GM19238 (cell line): ENCODE results near the gene COL6A2.
"Not testable (repeated sequence)": the region's sequence is repeated elsewhere in the genome, so short reads cannot be mapped to it uniquely, and the experiment has no call there.

ENCODE experiments used
- DNase-seq: peaks from one replicate; pipeline ENCODE4 v3.0.0; 2011; ENCODE audit warnings: low spot score; ENCODE audit not compliant: insufficient read length

COL6A2 gene

DNA sequence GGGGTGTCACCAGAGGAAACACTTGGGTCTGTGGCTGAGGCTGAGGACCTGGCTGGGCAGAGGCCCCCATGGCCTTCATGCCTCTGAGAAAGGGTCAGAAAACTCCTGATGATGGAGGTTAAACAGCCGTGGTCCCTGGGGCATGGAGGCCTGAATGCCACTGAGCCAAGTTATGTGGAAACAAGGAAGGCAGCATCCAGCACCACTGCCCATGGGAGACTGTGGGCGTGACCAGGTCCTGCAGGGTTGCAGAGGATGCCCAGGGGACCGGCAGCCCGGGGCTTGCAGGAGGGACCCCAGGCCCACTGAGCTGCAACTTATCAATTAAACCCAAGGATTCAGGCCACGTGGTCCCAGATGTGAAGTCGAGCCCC is 18.9 kb upstream of the COL6A2 start:
- no peak for DNase-seq

DNA sequence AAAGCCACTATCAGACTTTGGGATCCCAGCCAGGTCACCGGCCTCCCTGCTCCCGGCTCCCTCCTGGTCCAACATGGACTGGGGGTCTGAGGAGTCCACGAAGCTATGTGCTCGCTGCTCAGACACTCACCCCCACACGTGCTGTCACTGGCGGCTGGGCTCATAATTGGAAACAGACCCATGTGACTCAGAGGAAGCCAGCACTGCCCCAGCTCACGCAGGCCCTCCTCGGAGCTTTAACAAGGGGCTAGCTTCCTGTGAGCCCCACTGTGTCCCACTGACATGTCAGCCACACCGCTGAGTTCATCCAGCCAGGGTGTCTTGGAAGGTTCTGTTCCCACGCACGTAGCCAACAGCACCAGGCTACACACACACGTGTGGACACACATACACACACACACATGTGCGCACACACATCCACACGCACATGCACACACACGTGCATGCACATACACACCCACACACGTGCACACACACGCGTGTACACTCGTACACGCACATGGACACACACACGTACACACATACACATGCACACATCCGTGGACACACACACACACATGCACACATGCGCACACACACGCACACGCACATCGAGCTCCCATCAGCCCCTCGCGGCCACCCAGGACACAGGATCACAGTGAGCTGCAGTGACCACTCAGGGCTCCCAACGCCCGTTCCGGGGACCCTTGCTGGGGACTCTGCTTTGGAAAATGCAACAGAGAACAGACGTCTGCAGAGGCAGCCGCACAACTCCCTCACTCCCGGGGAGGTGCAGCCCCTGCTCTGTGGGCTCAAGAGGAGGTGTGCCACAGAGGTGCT is 18.4 kb upstream of the COL6A2 start:
- DNase-seq = no peak

DNA sequence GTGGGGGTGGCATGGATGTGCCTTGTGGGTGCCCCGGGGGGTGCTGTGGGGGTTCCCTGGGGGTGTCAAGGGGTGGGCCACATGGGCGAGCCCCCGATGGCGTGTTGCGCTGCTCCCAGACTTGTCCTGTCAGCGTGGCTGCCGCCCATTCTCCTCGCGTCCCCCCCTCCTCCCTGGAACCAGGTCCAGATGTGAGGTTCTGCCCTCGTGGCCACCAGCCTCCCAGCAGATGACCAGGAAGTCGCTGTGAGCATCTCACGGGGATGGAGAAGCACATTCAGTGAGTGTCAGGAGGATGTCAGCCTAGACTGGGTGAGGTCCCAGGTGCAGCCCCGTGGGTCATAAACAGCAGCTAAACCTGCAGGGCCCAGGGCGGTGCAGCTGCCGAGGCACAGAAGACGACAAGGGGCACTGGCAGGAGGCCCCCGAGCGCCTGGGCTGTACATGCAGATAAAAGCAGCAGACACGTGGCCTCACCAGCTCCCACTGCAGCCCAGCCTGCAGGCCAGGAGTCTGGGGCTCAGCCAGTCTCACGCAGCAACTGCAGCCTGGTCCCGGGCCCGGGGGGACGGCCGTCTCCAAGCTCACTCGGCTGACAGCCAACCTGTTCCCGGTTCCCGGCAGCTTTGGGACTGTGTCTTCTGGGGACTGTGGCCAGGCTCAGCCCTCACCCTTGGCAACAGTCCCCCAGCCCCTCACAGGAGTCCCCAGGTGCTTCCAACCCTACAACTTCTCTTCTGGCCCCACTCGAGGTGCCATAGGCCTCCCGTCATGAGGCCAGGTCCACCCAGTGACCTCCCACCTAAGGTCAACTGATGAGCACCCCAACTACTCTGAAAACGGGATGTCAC is 17.5 kb upstream of the COL6A2 start:
- DNase-seq = no peak

DNA sequence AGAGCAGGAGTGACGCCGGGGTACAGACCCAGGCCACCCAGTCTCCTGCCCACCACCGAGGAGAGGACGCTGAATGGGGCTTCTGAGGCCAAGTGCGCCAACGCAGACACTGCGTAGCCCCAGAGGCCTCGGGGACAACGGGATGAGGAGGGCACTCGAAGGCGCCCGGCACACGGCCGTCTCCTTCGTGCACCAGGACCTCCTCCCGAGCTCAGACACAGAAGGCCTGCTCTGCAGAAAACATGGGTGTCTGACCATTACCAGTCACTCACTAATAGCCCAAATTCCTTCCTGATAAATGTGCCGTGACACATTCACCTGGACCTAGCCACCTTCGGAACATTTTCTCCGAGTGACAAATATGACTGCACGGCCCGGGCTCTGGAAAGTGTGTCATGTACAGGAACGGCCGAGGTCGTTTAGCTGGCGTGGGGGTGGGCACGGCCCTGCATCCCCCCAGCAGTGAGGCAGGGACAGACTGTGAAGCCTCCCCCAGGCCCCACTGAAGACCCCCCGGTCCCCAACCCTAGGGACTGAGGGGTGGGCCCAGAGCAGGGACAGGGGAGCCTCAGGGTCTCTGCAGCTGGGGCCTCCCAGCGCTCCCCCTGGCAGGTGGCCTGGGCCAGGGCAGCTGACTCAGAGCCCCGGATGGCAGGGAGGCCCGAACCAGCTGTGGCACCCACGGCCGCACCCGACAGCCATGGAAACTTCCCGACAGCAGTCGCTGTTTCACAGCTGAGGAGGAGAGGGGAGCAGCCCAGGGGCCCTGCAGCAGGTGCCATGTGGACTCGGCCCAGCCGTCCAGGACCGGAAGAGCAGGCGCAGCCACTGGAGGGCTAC is 16.7 kb upstream of the COL6A2 start:
- no peak for DNase-seq

DNA sequence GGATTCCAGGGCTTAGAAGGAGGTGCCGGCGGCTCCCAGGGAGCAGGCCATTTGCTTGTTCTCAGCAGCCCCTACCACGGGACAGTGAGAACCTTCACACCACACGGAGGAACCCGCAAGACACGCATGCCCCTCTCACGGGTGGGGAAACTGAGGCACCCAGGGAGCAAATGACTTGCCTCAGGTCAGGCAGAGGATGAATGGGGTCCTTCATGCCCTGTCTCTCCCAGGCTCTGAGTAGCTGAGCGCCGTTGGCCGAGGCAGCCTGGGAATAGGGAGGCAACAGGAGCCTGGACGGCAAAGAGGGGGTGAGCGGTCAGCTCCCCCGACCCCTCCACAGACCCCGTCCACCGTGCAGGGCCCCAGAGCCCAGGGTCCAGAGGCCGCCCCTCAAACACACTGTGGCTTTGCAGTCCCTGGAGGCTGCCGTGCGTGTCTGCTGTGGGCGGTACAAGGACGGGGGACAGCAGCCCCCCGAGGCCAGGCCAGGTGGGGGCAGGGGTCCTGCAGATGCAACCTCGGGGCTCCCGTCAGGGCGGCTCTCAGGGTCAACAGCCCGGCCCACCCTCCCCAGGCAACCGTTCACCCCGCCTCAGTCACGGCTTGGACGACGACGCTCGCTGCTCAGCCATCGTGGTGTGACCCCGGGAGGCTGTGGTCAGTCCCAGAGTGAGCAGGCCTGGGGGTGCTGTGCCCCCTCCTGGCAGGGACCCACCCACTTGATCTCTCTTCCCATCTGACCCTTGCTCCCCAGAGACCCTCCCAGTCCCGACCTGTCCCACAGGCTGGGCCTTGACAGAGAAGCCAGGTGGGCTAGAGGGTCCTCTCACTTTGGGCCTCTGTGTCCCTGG is 15.8 kb upstream of the COL6A2 start:
- no peak for DNase-seq

DNA sequence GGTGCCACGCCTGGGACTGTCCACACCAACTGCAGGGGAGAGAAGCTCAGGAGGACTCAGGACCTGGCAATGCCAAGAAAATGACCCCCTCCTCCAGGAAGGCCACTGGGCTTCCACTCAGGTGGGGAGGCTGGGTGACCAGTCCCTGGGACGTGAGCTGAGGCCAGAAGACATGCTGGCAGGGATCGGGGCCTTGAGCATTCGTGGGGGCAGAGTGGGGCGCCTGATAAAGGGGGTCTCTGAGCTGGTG is 15.3 kb upstream of the COL6A2 start:
- no peak for DNase-seq

DNA sequence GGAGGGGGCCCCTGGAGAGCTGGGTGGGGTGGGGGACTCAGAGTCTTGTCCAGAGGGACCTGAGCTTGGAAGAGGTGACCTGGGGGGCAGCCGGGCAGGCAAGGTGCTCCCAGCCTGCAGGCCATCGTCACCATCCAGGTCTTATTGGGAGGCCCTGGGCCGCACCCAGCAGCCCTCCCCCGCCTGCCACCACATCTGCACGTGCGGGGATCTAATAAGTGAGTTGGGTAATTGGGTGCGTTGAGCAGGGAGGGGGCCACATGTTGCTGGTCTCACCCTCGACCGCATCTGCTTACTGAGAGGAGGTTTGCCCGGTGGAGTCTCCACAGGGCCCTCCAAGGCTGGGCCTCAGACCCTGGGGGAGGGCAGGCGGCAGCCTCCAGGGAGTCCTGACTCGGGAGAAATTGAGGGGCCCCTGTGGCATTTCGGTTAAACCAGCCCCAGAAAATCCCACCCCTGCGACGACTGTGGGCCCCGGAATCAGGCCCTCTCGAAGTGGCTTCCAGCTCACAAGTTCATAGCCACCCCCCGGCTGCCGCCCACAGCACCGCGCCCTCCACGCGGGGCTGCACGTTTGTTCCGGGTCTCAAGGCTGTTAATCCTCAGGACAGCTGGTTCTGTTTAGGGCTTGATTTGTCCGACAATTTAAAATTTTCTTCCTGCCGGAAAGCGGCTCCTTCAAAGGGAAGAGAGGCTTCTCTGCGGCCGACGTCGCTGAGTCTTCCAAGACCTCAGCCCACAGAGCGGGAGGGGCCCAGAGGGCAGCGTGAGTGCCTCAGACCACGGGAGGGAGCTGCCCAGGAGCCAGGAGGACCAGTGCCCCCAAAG is 14.7 kb upstream of the COL6A2 start:
- DNase-seq = no peak

DNA sequence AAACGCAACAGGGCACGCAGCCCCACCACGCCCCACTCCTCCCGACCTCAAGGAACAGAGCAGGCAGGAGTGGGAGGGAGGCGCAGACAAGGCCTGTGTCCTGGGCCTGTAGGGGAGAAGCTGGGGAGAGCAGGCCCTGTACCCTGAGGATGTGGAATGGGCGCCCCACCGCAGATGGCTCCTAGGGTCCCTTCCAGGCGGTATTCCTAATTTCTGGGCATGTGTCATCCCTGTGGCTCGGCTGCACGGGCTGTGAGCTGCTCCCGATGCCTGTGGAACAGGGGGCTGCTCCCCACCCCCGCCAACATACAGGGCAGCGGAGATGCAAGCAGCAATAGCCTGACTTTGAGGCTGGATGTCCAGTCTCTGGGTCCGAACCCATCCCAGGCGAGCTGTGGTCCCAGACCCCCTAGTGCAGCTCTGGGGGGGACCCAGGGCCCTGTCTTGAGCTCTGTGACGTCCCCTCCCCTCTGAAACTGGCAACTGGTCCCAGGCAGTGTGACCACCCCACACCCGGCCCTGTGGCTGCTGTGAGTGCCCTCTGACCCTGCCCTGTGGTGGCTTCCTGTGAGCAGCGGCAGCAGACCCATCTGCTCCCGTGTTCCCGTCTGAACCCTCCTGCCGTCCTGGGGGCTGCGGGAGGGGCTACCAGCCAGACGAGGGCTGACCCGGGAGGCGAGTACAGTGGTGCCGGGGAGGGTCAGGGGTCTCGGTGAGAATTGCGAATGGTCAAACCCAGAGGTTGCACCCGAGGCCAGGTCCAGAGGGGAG is 13.9 kb upstream of the COL6A2 start:
- no peak for DNase-seq

DNA sequence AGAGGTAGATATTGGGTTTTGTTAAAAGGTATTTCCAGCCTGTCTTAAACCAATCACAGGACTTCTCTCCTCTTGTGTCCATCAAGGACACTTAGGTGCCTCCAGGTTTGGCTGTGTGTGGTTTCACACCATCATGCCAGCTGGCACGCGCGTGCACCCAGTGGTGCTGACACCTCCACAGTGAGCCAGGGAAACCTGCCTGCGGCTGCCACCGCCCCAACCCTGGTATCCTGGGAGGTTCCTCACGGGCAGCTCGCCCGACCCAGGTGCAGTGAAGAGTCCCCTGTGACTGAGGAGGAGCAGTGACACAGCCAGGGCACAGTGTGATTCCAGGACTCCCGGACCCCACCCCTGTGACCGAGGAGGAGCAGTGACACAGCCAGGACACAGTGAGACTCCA is 13.2 kb upstream of the COL6A2 start:
- DNase-seq = no peak

DNA sequence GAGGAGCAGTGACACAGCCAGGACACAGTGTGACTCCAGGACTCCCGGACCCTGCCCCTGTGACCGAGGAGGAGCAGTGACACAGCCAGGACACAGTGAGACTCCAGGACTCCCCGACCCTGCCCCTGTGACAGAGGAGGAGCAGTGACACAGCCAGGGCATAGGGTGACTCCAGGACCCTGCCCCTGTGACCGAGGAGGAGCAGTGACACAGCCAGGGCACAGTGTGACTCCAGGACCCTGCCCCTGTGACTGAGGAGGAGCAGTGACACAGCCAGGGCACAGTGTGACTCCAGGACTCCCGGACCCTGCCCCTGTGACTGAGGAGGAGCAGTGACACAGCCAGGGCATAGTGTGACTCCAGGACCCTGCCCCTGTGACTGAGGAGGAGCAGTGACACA is 12.7 kb upstream of the COL6A2 start:
- DNase-seq = not testable (repeated sequence)

DNA sequence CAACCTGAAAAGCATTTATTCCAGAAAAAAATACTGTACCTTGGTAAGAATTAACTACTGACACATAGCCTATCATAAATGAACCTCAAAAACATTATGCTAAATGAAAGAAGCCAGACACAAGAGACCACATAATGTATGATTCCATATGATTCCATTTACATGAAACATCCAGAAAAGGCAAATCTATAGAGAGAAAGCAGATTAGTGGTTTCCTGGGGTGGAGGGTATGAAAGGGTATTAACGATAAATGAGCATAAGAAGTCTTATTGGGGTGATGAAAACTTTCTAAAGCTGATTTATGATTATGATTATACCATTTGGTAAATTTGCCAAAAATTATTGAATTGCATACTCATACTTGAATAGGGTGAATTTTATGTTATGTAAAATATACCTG is 10.3 kb upstream of the COL6A2 start:
- DNase-seq = no peak

DNA sequence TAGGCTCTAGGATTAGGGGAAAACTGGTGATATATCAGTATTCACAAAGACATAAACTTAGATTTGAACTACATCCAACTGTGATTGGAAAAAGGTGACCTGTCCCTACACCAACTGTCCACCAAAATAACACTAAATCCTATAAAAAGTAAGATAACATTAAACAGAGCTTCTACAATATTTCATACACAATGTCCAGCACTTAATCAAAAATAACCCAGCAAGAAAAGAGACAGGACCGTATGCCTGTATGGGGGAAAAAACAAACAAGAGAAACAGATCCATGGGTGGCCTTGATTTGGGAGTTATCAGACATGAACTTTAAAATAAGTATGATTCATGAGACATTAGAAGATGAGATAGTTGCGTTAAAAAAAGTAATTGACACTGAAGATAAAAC is 9.7 kb upstream of the COL6A2 start:
- DNase-seq = no peak

DNA sequence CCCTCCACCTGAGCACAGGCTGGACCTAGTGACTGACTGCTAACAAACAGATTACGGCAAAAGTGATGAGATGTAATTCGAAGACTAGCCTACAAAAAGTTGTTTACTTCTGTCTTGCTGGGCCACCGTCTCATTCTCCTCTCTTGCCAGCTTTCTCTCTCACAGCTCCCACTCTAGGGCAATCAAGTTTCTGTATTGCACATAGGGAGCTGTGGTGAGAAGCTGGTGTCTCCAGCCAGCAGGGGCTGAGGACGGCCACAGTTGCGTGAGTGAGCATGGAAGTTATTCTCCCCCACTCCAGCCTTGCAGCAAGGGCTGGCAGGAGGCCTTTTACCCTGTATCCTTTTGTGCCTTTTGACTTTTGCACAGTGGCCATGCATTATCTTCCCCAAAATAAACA is 8.6 kb upstream of the COL6A2 start:
- no peak for DNase-seq

DNA sequence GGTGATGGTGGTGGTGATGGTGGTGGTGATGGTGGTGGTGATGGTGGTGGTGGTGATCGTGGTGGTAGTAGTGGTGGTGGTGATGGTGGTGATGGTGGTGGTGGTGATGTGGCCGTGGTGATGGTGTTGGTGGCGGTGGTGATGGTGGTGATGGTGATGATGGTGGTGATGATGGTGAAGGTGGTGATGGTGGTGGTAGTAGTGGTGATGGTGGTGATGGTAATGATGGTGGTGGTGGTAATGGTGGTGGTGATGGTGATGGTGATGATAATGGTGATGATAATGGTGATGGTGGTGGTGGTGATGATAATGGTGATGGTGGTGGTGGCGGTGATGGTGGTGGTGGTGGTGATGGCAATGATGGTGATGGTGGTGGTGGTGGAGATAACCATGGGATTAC is 6.8 kb upstream of the COL6A2 start:
- no peak for DNase-seq

DNA sequence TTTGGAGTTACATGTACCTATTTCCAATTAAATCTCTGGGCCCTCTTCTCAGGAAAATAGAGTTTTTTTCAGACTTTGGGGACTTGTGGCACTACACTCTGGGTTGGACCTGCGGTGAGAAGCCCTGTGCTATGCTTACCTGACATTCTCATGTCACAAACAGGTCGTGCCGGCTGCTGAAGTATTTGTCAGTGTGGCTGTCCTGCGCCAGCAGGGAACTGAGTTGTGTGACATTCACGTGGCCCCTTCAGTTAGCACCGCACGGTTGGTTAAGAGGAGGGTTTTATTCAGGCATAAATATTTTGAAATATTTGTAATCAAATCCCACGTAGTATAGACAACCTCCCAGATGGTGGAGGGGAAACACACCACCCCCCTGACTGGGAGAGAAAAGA is 6.3 kb upstream of the COL6A2 start:
- no peak for DNase-seq

DNA sequence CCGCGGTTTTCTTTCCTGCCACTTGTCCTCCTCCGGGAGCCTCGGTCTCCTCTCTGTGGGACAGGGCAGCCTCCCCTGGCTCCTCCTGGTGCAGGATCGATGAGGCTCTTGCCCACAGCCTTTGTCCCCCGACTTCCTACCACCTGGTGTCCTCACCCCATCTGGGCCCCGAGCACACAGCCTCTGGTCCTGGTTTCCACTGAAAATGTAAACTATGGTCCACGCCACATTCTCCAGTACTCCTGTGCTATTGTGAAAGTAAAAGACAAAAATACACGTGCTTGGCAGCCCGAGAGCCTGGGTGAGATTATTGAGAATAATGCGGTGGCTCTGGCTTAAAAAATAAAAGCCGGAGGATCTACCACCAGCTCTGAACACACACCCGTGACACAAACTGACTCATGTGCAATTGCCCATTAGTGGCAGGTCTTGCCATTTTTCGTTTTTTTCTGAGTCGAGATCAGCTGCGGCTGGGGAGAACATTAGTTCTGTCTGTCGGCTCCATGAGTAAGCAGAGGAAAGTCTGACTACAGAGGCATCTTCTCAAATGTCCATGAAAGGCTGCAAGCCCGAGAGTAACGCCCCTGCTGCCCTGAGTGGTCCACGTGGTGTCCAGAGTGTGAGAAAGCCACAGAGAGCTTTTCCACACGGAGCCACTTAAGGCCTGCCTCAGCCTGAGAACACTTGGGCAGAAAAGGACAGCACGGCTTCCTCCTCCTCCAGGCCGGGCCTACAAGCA is 5.7 kb upstream of the COL6A2 start:
- DNase-seq = no peak

DNA sequence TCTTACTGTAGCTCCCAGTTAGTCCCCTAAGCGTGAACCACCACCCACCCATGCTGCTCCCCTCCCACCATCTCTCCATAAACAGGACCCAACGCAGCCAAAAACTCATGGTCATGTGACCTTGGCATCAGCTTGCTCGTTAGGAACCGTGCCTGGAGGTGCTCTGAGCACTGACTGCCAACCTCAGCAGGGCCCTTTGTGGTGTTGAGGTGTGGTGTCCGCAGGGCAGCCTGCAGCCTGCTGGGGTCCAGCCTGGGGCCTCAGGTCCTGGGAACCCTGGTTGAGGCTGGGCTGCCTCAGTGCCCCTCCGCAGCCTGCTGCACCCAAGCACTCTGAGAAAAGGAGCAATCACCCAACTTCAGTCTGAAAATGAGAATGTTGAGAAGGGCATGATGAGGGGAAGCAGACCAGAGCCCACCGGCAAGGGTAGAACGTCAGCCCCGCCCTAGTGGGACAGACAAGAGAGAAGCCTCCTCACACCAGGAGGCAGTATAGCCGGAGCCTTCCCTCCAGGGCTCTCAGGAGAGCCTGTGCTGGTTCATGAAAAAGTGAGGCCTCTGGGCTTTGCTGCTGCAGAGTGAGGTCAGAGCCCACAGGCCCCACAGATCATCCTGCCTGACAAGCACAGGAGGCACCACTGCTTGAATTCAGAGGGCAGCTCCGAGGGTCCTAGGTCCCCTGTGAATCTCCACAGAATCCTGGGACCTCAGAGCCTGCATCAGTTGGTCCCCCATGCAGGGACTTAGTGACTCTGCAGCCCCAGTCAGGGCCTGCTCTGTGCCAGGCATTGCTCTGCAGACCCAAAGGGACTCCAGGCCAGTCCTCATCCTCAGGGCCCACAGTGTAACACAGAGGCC is 4.9 kb upstream of the COL6A2 start:
- no peak for DNase-seq
